ENCODE measurements around the gene TDRD12. TPM values are rescaled to one million over a fixed set of nuclear protein-coding genes. Genes with fewer than 3 reads are reported as not detected.
"Not testable (repeated sequence)": the region's sequence is repeated elsewhere in the genome, so short reads cannot be mapped to it uniquely, and the experiment has no call there.

Gene TDRD12
- total RNA-seq, 2 experiments from 2014 or later = 0.12 TPM; not detected in 1

- CTCF ChIA-PET = no interaction called here
- ATAC-seq (no peak), DNase-seq (no peak)
- H3K4me3 Mint-ChIP-seq = no peak overlapping the region
- H3K36me3 Mint-ChIP-seq = no peaks in the 10 kb centered on the region
- no peaks in the 10 kb centered on the region for H3K27me3 Mint-ChIP-seq
- H3K4me1 Mint-ChIP-seq = no peaks in the 10 kb centered on the region
- peaks cover under 1% of the 10 kb centered on the region for H3K9me3 Mint-ChIP-seq (ENCODE audit: low read depth)
- H3K27ac Mint-ChIP-seq = no peak overlapping the region
Measured at GRCh38 chr19:32852216-32852615, 132.6 kb downstream of the TDRD12 start.

- H3K4me1 Mint-ChIP-seq; CTCF ChIA-PET; H3K27me3 Mint-ChIP-seq; DNase-seq; ATAC-seq; H3K4me3 Mint-ChIP-seq; H3K9me3 Mint-ChIP-seq (ENCODE audit: low read depth); H3K36me3 Mint-ChIP-seq; H3K27ac Mint-ChIP-seq: not testable (repeated sequence)
Measured at GRCh38 chr19:32856818-32857217, 137.3 kb downstream of the TDRD12 start.

GRCh38 chr19:32857584-32857983, 138.0 kb downstream of the TDRD12 start:
- H3K36me3 Mint-ChIP-seq = no peaks in the 10 kb centered on the region
- ATAC-seq (no peak), DNase-seq (no peak)
- H3K4me1 Mint-ChIP-seq = no peaks in the 10 kb centered on the region
- H3K27me3 Mint-ChIP-seq = no peaks in the 10 kb centered on the region
- CTCF ChIA-PET = no interaction called here
- no peaks in the 10 kb centered on the region for H3K9me3 Mint-ChIP-seq (ENCODE audit: low read depth)
- H3K27ac Mint-ChIP-seq = no peak overlapping the region
- no peak overlapping the region for H3K4me3 Mint-ChIP-seq

GRCh38 chr19:32858155-32858554, 138.6 kb downstream of the TDRD12 start:
- CTCF ChIA-PET = no interaction called here
- Mint-ChIP-seq H3K4me3 (no peak overlapping the region), H3K36me3 (no peaks in the 10 kb centered on the region), H3K27me3 (no peaks in the 10 kb centered on the region), H3K9me3 (ENCODE audit: low read depth) (no peaks in the 10 kb centered on the region), H3K4me1 (no peaks in the 10 kb centered on the region), H3K27ac (no peak overlapping the region)
- no peak for ATAC-seq
- DNase-seq = no peak

GRCh38 chr19:32858559-32858958, 139.0 kb downstream of the TDRD12 start:
- H3K36me3 Mint-ChIP-seq = no peaks in the 10 kb centered on the region
- CTCF ChIA-PET = no interaction called here
- ATAC-seq = no peak
- H3K4me3 Mint-ChIP-seq = no peak overlapping the region
- no peak for DNase-seq
- H3K9me3 Mint-ChIP-seq (ENCODE audit: low read depth) = no peaks in the 10 kb centered on the region
- H3K4me1 Mint-ChIP-seq = no peaks in the 10 kb centered on the region
- H3K27ac Mint-ChIP-seq = no peak overlapping the region
- H3K27me3 Mint-ChIP-seq = no peaks in the 10 kb centered on the region

- Mint-ChIP-seq H3K27me3 (no peaks in the 10 kb centered on the region), H3K4me1 (no peaks in the 10 kb centered on the region), H3K27ac (no peak overlapping the region), H3K36me3 (no peaks in the 10 kb centered on the region), H3K9me3 (ENCODE audit: low read depth) (no peaks in the 10 kb centered on the region), H3K4me3 (no peak overlapping the region)
- ATAC-seq = no peak
- DNase-seq = no peak
- CTCF ChIA-PET = no interaction called here
Measured at GRCh38 chr19:32859591-32859990, 140.0 kb downstream of the TDRD12 start.

- Mint-ChIP-seq H3K4me3 (no peak overlapping the region), H3K27ac (no peak overlapping the region), H3K27me3 (no peaks in the 10 kb centered on the region), H3K36me3 (no peaks in the 10 kb centered on the region), H3K9me3 (ENCODE audit: low read depth) (no peaks in the 10 kb centered on the region), H3K4me1 (no peaks in the 10 kb centered on the region)
- ATAC-seq = no peak
- CTCF ChIA-PET = interaction anchor here (0.6 kb wide), 1 partner anchor 1050 kb away, joined by 3 read pairs; no protein-coding TSS in a partner anchor
- DNase-seq = no peak
Measured at GRCh38 chr19:32861596-32861995, 142.0 kb downstream of the TDRD12 start.

GRCh38 chr19:32862173-32862572, 142.6 kb downstream of the TDRD12 start:
- no peaks in the 10 kb centered on the region for H3K9me3 Mint-ChIP-seq (ENCODE audit: low read depth)
- no peaks in the 10 kb centered on the region for H3K4me1 Mint-ChIP-seq
- DNase-seq (no peak), ATAC-seq (no peak)
- CTCF ChIA-PET = no interaction called here
- H3K27me3 Mint-ChIP-seq = no peaks in the 10 kb centered on the region
- H3K27ac Mint-ChIP-seq = no peak overlapping the region
- no peak overlapping the region for H3K4me3 Mint-ChIP-seq
- no peaks in the 10 kb centered on the region for H3K36me3 Mint-ChIP-seq

- no peak for ATAC-seq
- DNase-seq = no peak
- Mint-ChIP-seq H3K36me3 (no peaks in the 10 kb centered on the region), H3K27me3 (no peaks in the 10 kb centered on the region), H3K4me1 (no peaks in the 10 kb centered on the region), H3K27ac (no peak overlapping the region), H3K9me3 (ENCODE audit: low read depth) (no peaks in the 10 kb centered on the region), H3K4me3 (no peak overlapping the region)
- CTCF ChIA-PET = no interaction called here
Measured at GRCh38 chr19:32862741-32863140, 143.2 kb downstream of the TDRD12 start.

- no peaks in the 10 kb centered on the region for H3K4me1 Mint-ChIP-seq
- ATAC-seq (no peak), DNase-seq (no peak)
- no peak overlapping the region for H3K4me3 Mint-ChIP-seq
- no peaks in the 10 kb centered on the region for H3K27me3 Mint-ChIP-seq
- no peaks in the 10 kb centered on the region for H3K9me3 Mint-ChIP-seq (ENCODE audit: low read depth)
- no peaks in the 10 kb centered on the region for H3K36me3 Mint-ChIP-seq
- CTCF ChIA-PET = no interaction called here
- no peak overlapping the region for H3K27ac Mint-ChIP-seq
Measured at GRCh38 chr19:32863301-32863700, 143.7 kb downstream of the TDRD12 start.

- CTCF ChIA-PET = no interaction called here
- Mint-ChIP-seq H3K27me3 (no peaks in the 10 kb centered on the region), H3K27ac (no peak overlapping the region), H3K4me1 (no peaks in the 10 kb centered on the region), H3K4me3 (no peak overlapping the region), H3K9me3 (ENCODE audit: low read depth) (no peaks in the 10 kb centered on the region), H3K36me3 (no peaks in the 10 kb centered on the region)
- DNase-seq = no peak
- no peak for ATAC-seq
Measured at GRCh38 chr19:32863841-32864240, 144.3 kb downstream of the TDRD12 start.

- Mint-ChIP-seq H3K27me3 (no peaks in the 10 kb centered on the region), H3K36me3 (no peaks in the 10 kb centered on the region), H3K4me1 (no peaks in the 10 kb centered on the region), H3K27ac (no peak overlapping the region), H3K9me3 (ENCODE audit: low read depth) (no peaks in the 10 kb centered on the region), H3K4me3 (no peak overlapping the region)
- DNase-seq = no peak
- CTCF ChIA-PET = no interaction called here
- no peak for ATAC-seq
Measured at GRCh38 chr19:32864318-32865007, 144.9 kb downstream of the TDRD12 start.

- Mint-ChIP-seq H3K4me1 (no peaks in the 10 kb centered on the region), H3K9me3 (ENCODE audit: low read depth) (no peaks in the 10 kb centered on the region), H3K27ac (no peak overlapping the region), H3K4me3 (no peak overlapping the region), H3K27me3 (no peaks in the 10 kb centered on the region), H3K36me3 (no peaks in the 10 kb centered on the region)
- ATAC-seq (no peak), DNase-seq (no peak)
- CTCF ChIA-PET = no interaction called here
Measured at GRCh38 chr19:32865326-32865725, 145.8 kb downstream of the TDRD12 start.

GRCh38 chr19:32866061-32866460, 146.5 kb downstream of the TDRD12 start:
- CTCF ChIA-PET = no interaction called here
- no peaks in the 10 kb centered on the region for H3K36me3 Mint-ChIP-seq
- H3K27me3 Mint-ChIP-seq = no peaks in the 10 kb centered on the region
- no peaks in the 10 kb centered on the region for H3K4me1 Mint-ChIP-seq
- H3K9me3 Mint-ChIP-seq (ENCODE audit: low read depth) = no peaks in the 10 kb centered on the region
- ATAC-seq = no peak
- H3K27ac Mint-ChIP-seq = no peak overlapping the region
- no peak for DNase-seq
- no peak overlapping the region for H3K4me3 Mint-ChIP-seq

Measured in activated CD8-positive, alpha-beta memory T cell treated with anti-CD3 and anti-CD28 coated beads, Interleukin-2, amount 10 ng/mL, durations not matched to agents 7 days and 5 days (primary cell).